Fibroblast of skin of back (primary cell): Measurements from ENCODE around the gene ARHGAP32.
"Not testable (repeated sequence)": the region's sequence is repeated elsewhere in the genome, so short reads cannot be mapped to it uniquely, and the experiment has no call there.

Source experiments
- DNase-seq: peaks from one replicate; pipeline ENCODE4 v3.0.0-alpha.2; 2013

Gene ARHGAP32

GRCh38 chr11:129202646-129203045 is 10.5 kb upstream of the ARHGAP32 start:
- DNase-seq: no peak

- DNase-seq: no peak
Measured at GRCh38 chr11:129195682-129196081, 3.6 kb upstream of the ARHGAP32 start.

GRCh38 chr11:129191649-129192048 is 476 bp downstream of the ARHGAP32 start:
- no peak for DNase-seq

- peak; percentile 10 for DNase-seq
Measured at GRCh38 chr11:129190087-129190486, 2.0 kb downstream of the ARHGAP32 start.

GRCh38 chr11:129189646-129190045 is 2.5 kb downstream of the ARHGAP32 start:
- DNase-seq: no peak

- not testable (repeated sequence) for DNase-seq
Measured at GRCh38 chr11:129185082-129185481, 7.0 kb downstream of the ARHGAP32 start.

- no peak for DNase-seq
Measured at GRCh38 chr11:129184581-129184980, 7.5 kb downstream of the ARHGAP32 start.

- DNase-seq: no peak
Measured at GRCh38 chr11:129167315-129167714, 24.8 kb downstream of the ARHGAP32 start.

- DNase-seq: no peak
Measured at GRCh38 chr11:129163714-129164164, 28.4 kb downstream of the ARHGAP32 start.

GRCh38 chr11:129157080-129157479 is 35.0 kb downstream of the ARHGAP32 start:
- not testable (repeated sequence) for DNase-seq

GRCh38 chr11:129155745-129156144 is 36.4 kb downstream of the ARHGAP32 start:
- DNase-seq: no peak

- no peak for DNase-seq
Measured at GRCh38 chr11:129148487-129148886, 43.6 kb downstream of the ARHGAP32 start.

GRCh38 chr11:129146191-129146590 is 45.9 kb downstream of the ARHGAP32 start:
- DNase-seq: peak; percentile 67

GRCh38 chr11:129145276-129145675 is 46.8 kb downstream of the ARHGAP32 start:
- no peak for DNase-seq

- peak; percentile 19 for DNase-seq
Measured at GRCh38 chr11:129144256-129144655, 47.9 kb downstream of the ARHGAP32 start.

GRCh38 chr11:129143335-129143734 is 48.8 kb downstream of the ARHGAP32 start:
- DNase-seq: peak; percentile 100

- DNase-seq: no peak
Measured at GRCh38 chr11:129141748-129142523, 50.2 kb downstream of the ARHGAP32 start.

GRCh38 chr11:129131316-129131715 is 60.8 kb downstream of the ARHGAP32 start:
- DNase-seq: peak; percentile 53

- DNase-seq: not testable (repeated sequence)
Measured at GRCh38 chr11:129128881-129129620, 63.1 kb downstream of the ARHGAP32 start.

GRCh38 chr11:129119036-129119435 is 73.1 kb downstream of the ARHGAP32 start:
- no peak for DNase-seq

- DNase-seq: peak; percentile 64
Measured at GRCh38 chr11:129117595-129118350, 74.4 kb downstream of the ARHGAP32 start.

- peak; percentile 61 for DNase-seq
Measured at GRCh38 chr11:129115652-129116586, 76.2 kb downstream of the ARHGAP32 start.
